ENCODE results near the gene DOCK3. TPM values are rescaled to one million over a fixed set of nuclear protein-coding genes. Genes with fewer than 3 reads are reported as not detected.

Gene DOCK3
- total and polyA plus RNA-seq, 2 of the 4 experiments (the other 2 are of a cell fraction), result under 0.01 to 0.12 TPM

DNA sequence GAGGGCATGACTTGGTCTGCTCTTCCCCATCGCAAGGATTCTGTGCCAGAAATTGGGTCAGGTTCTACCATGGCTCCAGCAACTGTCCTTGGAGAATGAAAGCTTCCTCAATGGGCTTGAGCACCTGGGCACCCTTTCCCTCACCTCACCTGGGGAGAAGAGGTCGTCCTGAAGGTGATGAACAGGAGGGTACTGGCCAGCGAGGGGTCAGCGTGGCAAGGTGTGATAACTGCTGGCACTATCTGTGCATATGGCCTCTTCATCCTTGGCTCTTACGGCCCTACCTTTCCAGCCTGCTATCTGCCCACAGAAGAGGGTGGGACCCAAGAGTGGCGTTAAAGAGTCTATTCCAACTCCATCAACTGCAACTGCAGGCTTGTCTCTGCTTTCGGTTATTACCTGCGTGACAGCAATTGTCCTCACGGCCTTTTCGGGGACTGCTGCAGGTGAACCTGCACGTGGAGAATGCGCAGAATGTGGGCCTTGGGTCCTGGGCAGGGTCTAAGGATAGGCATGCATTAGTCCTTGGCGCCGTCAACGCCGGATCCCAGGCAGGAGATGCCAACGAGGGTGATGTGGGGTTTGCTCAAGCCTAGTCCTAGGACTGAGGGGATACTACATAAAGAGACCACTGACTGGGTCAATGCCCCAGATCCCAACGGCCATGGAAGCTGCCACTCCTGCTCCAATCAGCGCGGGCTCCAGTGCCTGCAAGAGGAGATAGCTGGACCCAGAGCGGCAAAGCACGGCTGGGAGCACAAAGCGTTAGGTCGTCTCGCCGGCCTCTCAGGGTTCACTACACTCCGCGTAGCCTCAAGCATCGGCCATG lies 715.7 kb downstream of the DOCK3 start:
- peak overlapping the region; percentile 46 for H2BK5ac ChIP-seq (ENCODE audit: low read depth, low read length, poor library complexity, severe bottlenecking)
- H3K4me2 ChIP-seq (ENCODE audit: low read depth, low read length), result peak overlapping the region; percentile 93
- ATAC-seq (ENCODE audit: low read depth), result no peak
- no peak for TF ChIP-seq SMC3 (IDR thresholded peaks at IDR 0.05; ENCODE audit: low read depth, low read length)
- TF ChIP-seq POLR2A (IDR thresholded peaks at IDR 0.05; ENCODE audit: low read depth, low read length), result no peak
- TF ChIP-seq, protein P1, sequence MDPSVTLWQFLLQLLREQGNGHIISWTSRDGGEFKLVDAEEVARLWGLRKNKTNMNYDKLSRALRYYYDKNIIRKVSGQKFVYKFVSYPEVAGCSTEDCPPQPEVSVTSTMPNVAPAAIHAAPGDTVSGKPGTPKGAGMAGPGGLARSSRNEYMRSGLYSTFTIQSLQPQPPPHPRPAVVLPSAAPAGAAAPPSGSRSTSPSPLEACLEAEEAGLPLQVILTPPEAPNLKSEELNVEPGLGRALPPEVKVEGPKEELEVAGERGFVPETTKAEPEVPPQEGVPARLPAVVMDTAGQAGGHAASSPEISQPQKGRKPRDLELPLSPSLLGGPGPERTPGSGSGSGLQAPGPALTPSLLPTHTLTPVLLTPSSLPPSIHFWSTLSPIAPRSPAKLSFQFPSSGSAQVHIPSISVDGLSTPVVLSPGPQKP (IDR thresholded peaks at IDR 0.05; ENCODE audit: borderline replicate concordance, low read depth, low read length), result no peak
- no peak for TF ChIP-seq RFX5 (IDR thresholded peaks at IDR 0.05; ENCODE audit: low read depth, low read length)
- no peak for TF ChIP-seq MAZ (IDR thresholded peaks at IDR 0.05; ENCODE audit: borderline replicate concordance, low read depth, low read length)
- TF ChIP-seq NFE2L2 (IDR thresholded peaks at IDR 0.05; ENCODE audit: low read depth, low read length), result no peak
- no peak for TF ChIP-seq CHD1 (IDR thresholded peaks at IDR 0.05; ENCODE audit: low read depth, low read length)
- no peak for TF ChIP-seq RAD21 (IDR thresholded peaks at IDR 0.05; ENCODE audit: low read length)
- TF ChIP-seq MAFK (IDR thresholded peaks at IDR 0.05; ENCODE audit: low read depth, low read length), result no peak
- H3K9ac ChIP-seq (ENCODE audit: low read depth, low read length), result peak overlapping the region; percentile 78
- H3K4me3 ChIP-seq (ENCODE audit: insufficient read depth, low read depth, low read length), result peak overlapping the region; percentile 39
- H3K9me1 ChIP-seq (ENCODE audit: insufficient read depth, low read length), result peaks cover 15% of the 10 kb centered on the region
- no peaks in the 10 kb centered on the region for H3K9me3 ChIP-seq (ENCODE audit: control insufficient read depth, insufficient read depth, low read length)
- H3K27ac ChIP-seq (ENCODE audit: insufficient read depth, low read length), result peak overlapping the region; percentile 77
- peak overlapping the region; percentile 74 for H3K14ac ChIP-seq (replicated peaks; ENCODE audit: low read depth, low read length)
- H2AK9ac ChIP-seq (replicated peaks; ENCODE audit: low read depth, low read length, poor library complexity), result peak overlapping the region; percentile 68
- H3K18ac ChIP-seq (ENCODE audit: low read depth, low read length), result no peak overlapping the region
- peak overlapping the region; percentile 83; the same call in 1 of the 2 replicates for H3K4ac ChIP-seq (ENCODE audit: low read depth, low read length)
- no peak for DNase-seq
- WGBS, 2 experiments (ENCODE audit: extremely low coverage in 2 of 2, insufficient read length in 1 of 2), result 18% methylated on average over 9 of the region's 29 CpGs; no CpG with 5 or more reads in 1 of the 2 experiments
- H2BK120ac ChIP-seq (ENCODE audit: low read depth, low read length), result no peak overlapping the region
- no TSS peak for BruUV-seq (replicated peaks)
- H2BK20ac ChIP-seq (ENCODE audit: low read depth, low read length), result no peak overlapping the region
- H4K91ac ChIP-seq (ENCODE audit: insufficient read depth, low read depth, low read length), result no peak overlapping the region
- peaks cover 57% of the 10 kb centered on the region for H3K36me3 ChIP-seq (ENCODE audit: control insufficient read depth, insufficient read depth, low read length)
- dilution Hi-C loops (cut with HindIII; ENCODE audit: low sequenced_read_pairs, unreplicated experiment) (no loop called here), intact Hi-C loops (cut with micrococcal nuclease) (loop anchor here (1.0 kb wide), 2 partner anchors 292 to 774 kb away; no protein-coding TSS in a partner anchor), in situ Hi-C loops (cut with MboI; ENCODE audit: low sequenced_read_pairs) (loop anchor here (25.0 kb wide), 2 partner anchors 547 to 1053 kb away; partner anchors contain the start of genes PARP3, RASSF1, RRP9 and TUSC2)
- ChIA-PET POLR2A (ENCODE audit: unreplicated experiment) (no interaction called here), CTCF (interaction anchor here (1.0 to 1.3 kb wide), 2 partner anchors 20 to 292 kb away, joined by 3 read pairs; no protein-coding TSS in a partner anchor)
- peaks cover 34% of the 10 kb centered on the region for H3K4me1 ChIP-seq (ENCODE audit: control insufficient read depth, insufficient read depth, low read length)
- H4K20me1 ChIP-seq (ENCODE audit: insufficient read depth, low read length), result peaks cover 81% of the 10 kb centered on the region
- peaks cover 31 to 81% of the 10 kb centered on the region in 2 experiments for H3K79me1 ChIP-seq (ENCODE audit: low read depth in 1 of 2, low read length in 2 of 2)
- peak overlapping the region; percentile 66; the same call in 1 of the 2 replicates for H3K23ac ChIP-seq (ENCODE audit: low read depth, low read length)
- no peaks in the 10 kb centered on the region for H3K27me3 ChIP-seq (ENCODE audit: control insufficient read depth, insufficient read depth, low read length)
- no peak overlapping the region for H2BK15ac ChIP-seq (ENCODE audit: low read depth, low read length)
- H2AFZ ChIP-seq (replicated peaks; ENCODE audit: low read length, poor library complexity), result peak overlapping the region; percentile 91
- peak overlapping the region in 1 of 2 experiments; percentile 89; a peak in 2 of 4 replicates for H4K8ac ChIP-seq (ENCODE audit: low read depth in 2 of 2, low read length in 2 of 2)
- no peak overlapping the region; the same call in 1 of the 2 replicates for H3K56ac ChIP-seq (ENCODE audit: extremely low read depth, insufficient read depth, low read length)
- H2AK5ac ChIP-seq (ENCODE audit: low read depth, low read length), result peak overlapping the region; percentile 65; the same call in 1 of the 2 replicates
- peak overlapping the region; percentile 92 for H4K5ac ChIP-seq (ENCODE audit: low read depth, low read length)

All from IMR-90 (cell line).